K562 (cell line): ENCODE measurements around the gene CARD9. TPM values are rescaled to one million over a fixed set of nuclear protein-coding genes. Genes with fewer than 3 reads are reported as not detected.
A peak's percentile ranks its signal among the peaks of the same experiment; 100 is the strongest.

ENCODE experiments used
- CREB1 ChIP-seq, 2 experiments: sonication (generic) in 1 of 2; formaldehyde crosslinking in 1 of 2; IDR thresholded peaks; 2 replicates each; pipeline versions ENCODE4 v1.6.1 to v1.8.0; 2012 to 2022; ENCODE audit warnings: inconsistent platforms in 1 of 2, mild to moderate bottlenecking in 1 of 2, missing genetic modification reagents in 1 of 2, moderate library complexity in 1 of 2
- FOS ChIP-seq: IDR thresholded peaks from 3 replicates; pipeline ENCODE4 v1.6.1; 2011; ENCODE audit not compliant: insufficient read length; ENCODE audit errors: extremely low read depth
- KLF10 ChIP-seq: fragments of 250-450 bp; sonication (Bioruptor Pico); IDR thresholded peaks from 2 replicates; pipeline ENCODE4 v1.6.1; 2021; ENCODE audit warnings: matching md5 sums
- KLF16 ChIP-seq: IDR thresholded peaks from 2 replicates; pipeline ENCODE4 v1.6.1; 2016; ENCODE audit warnings: antibody characterized with exemption
- MBD2 ChIP-seq: sonication (generic); IDR thresholded peaks from 2 replicates; pipeline ENCODE4 v1.6.1; 2016; ENCODE audit warnings: low read depth, borderline replicate concordance
- MTA1 ChIP-seq: fragments of 450-650 bp; IDR thresholded peaks from 2 replicates; pipeline ENCODE4 v1.6.1; 2017; ENCODE audit warnings: borderline replicate concordance
- NCOA4 ChIP-seq: fragments of 450-650 bp; IDR thresholded peaks from 2 replicates; pipeline ENCODE4 v1.6.1; 2018; ENCODE audit warnings: mild to moderate bottlenecking; ENCODE audit not compliant: partially characterized antibody
- NFYB ChIP-seq: IDR thresholded peaks from 2 replicates; pipeline ENCODE4 v1.6.1; 2011; ENCODE audit warnings: mild to moderate bottlenecking, moderate library complexity; ENCODE audit not compliant: insufficient read length; ENCODE audit errors: extremely low read depth
- OTX1 ChIP-seq: fragments of 450-650 bp; formaldehyde crosslinking; IDR thresholded peaks from 2 replicates; pipeline ENCODE4 v1.4.0; 2022; ENCODE audit warnings: mild to moderate bottlenecking
- PURB ChIP-seq: sonication (generic); formaldehyde crosslinking; IDR thresholded peaks from 2 replicates; pipeline ENCODE4 v1.9.0; 2021; ENCODE audit warnings: low read depth, mild to moderate bottlenecking, missing genetic modification reagents
- SLC30A9 ChIP-seq: fragments of 250-450 bp; sonication (Bioruptor Pico); IDR thresholded peaks from 2 replicates; pipeline ENCODE4 v1.8.0; 2022; ENCODE audit warnings: mild to moderate bottlenecking, moderate library complexity
- SMAD3 ChIP-seq: fragments of 450-650 bp; formaldehyde crosslinking; conservative IDR thresholded peaks from 2 replicates; pipeline ENCODE4 v1.4.0; 2020; ENCODE audit warnings: mild to moderate bottlenecking
- WHSC1 ChIP-seq: IDR thresholded peaks from one replicate; pipeline ENCODE4 v1.6.1; 2012; ENCODE audit warnings: low read length, control low read depth, inconsistent platforms
- XRCC5 ChIP-seq: fragments of 200-400 bp; formaldehyde crosslinking; IDR thresholded peaks from 2 replicates; pipeline ENCODE4 v1.6.1; 2017; ENCODE audit warnings: low read depth, mild to moderate bottlenecking, low read length
- polyA plus RNA-seq, 8 experiments: library from polyadenylated mRNA; depleted of rRNA in 4 of 8; stranded (reverse) in 5 of 8; unstranded in 3 of 8; fragments of >200 nt; fragmentation: Nextera tagmentation in 2 of 8; fragmentation: Illumina TruSeq in 1 of 8; extraction: Ambion mirVana in 2 of 8; extraction: Trizol in 1 of 8; gene quantifications; 2 replicates each; pipeline versions ENCODE4 v1.2.1 to v1.2.3, GENCODE V29; 2011 to 2014; ENCODE audit warnings: inconsistent platforms in 1 of 8, missing spikeins in 1 of 8
- total RNA-seq, 7 experiments: library from RNA; depleted of rRNA in 6 of 7; stranded (reverse); fragments of >200 nt in 6 of 7; fragmentation: Illumina TruSeq in 2 of 7; extraction: Trizol in 2 of 7; gene quantifications; 2 replicates each; pipeline versions ENCODE4 v1.2.1 to v1.2.3, GENCODE V29; 2011 to 2021; ENCODE audit warnings: low replicate concordance in 1 of 7
- TF ChIP-seq, protein P1 (sequence below): sonication (generic); formaldehyde crosslinking; IDR thresholded peaks from 2 replicates; pipeline ENCODE4 v1.8.1; 2022; ENCODE audit warnings: missing genetic modification reagents
- TF ChIP-seq, protein P2 (sequence below): sonication (generic); formaldehyde crosslinking; IDR thresholded peaks from 2 replicates; pipeline ENCODE4 v1.8.0; 2022; ENCODE audit warnings: missing genetic modification reagents, mild to moderate bottlenecking, borderline replicate concordance
- TF ChIP-seq, protein P3 (sequence below): fragments of 200-800 bp; sonication (Bioruptor generic); IDR thresholded peaks from 2 replicates; pipeline ENCODE4 v1.6.1; 2016; ENCODE audit warnings: missing genetic modification characterization, missing compliant biosample characterization
- TF ChIP-seq, protein P4 (sequence below): fragments of 250-450 bp; sonication (Bioruptor Pico); IDR thresholded peaks from 2 replicates; pipeline ENCODE4 v1.6.1; 2021; ENCODE audit warnings: mild to moderate bottlenecking

CARD9 gene
- total and polyA plus RNA-seq, 9 of the 15 experiments (the other 6 are each of a cell fraction or from before 2014, with no cell fraction given), result 1.7 to 53.0 (median 9.7) TPM

DNA sequence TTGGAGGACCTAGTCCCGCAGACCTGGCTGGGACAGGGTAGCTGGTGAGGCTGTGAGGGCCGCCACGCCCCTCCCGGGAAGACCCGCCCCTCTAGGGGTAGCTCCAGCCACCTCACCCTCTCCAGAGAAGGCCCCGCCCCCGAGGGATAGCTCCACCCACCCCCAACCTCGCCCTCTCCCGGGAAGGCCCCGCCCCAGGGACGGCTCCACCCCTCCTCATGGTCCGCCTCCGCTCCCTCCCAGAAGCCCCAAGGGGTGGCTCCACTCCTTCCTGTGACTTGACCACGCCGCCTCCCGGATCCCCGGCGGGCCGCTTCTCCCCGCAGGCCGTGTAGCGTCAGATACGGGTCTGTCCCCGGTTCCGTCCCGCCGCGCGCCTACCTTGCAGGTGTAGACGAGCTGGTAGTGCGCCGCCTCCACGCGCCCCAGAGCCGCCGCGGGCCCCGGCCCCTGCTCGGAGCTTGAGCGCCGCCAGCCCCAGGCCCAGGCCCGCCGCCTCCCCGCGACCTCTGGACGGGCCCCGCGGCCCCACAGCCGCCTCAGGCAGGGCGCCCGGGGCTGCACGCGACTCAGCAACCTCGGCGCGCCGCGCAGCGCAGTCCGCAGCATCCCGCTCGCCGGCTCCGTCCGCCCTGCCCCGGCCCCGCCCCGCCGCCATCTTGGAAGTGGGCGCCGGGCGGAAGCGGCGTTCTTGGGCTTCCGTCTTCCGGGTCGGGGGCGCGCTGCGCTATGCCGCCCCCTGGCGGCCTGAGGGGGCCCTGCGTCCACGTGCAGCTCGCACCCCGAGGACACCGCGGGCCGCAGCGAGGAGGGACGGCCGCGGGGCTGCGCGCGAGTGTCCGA, 10.1 kb downstream of the CARD9 start, which contains the start of gene DNLZ (continued):
- no peak for TF ChIP-seq FOS
- TF ChIP-seq, protein P1, sequence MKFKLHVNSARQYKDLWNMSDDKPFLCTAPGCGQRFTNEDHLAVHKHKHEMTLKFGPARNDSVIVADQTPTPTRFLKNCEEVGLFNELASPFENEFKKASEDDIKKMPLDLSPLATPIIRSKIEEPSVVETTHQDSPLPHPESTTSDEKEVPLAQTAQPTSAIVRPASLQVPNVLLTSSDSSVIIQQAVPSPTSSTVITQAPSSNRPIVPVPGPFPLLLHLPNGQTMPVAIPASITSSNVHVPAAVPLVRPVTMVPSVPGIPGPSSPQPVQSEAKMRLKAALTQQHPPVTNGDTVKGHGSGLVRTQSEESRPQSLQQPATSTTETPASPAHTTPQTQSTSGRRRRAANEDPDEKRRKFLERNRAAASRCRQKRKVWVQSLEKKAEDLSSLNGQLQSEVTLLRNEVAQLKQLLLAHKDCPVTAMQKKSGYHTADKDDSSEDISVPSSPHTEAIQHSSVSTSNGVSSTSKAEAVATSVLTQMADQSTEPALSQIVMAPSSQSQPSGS (CRISPR knock-in tag), result no peak
- no peak for TF ChIP-seq SLC30A9 (CRISPR knock-in tag)
- no peak for TF ChIP-seq OTX1 (CRISPR knock-in tag)
- no peak for TF ChIP-seq KLF10 (CRISPR knock-in tag)
- TF ChIP-seq XRCC5, result peak; percentile 47; the same call in 1 of the 2 replicates
- TF ChIP-seq, protein P2, sequence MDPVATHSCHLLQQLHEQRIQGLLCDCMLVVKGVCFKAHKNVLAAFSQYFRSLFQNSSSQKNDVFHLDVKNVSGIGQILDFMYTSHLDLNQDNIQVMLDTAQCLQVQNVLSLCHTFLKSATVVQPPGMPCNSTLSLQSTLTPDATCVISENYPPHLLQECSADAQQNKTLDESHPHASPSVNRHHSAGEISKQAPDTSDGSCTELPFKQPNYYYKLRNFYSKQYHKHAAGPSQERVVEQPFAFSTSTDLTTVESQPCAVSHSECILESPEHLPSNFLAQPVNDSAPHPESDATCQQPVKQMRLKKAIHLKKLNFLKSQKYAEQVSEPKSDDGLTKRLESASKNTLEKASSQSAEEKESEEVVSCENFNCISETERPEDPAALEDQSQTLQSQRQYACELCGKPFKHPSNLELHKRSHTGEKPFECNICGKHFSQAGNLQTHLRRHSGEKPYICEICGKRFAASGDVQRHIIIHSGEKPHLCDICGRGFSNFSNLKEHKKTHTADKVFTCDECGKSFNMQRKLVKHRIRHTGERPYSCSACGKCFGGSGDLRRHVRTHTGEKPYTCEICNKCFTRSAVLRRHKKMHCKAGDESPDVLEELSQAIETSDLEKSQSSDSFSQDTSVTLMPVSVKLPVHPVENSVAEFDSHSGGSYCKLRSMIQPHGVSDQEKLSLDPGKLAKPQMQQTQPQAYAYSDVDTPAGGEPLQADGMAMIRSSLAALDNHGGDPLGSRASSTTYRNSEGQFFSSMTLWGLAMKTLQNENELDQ (CRISPR knock-in tag), result no peak
- TF ChIP-seq, protein P3, sequence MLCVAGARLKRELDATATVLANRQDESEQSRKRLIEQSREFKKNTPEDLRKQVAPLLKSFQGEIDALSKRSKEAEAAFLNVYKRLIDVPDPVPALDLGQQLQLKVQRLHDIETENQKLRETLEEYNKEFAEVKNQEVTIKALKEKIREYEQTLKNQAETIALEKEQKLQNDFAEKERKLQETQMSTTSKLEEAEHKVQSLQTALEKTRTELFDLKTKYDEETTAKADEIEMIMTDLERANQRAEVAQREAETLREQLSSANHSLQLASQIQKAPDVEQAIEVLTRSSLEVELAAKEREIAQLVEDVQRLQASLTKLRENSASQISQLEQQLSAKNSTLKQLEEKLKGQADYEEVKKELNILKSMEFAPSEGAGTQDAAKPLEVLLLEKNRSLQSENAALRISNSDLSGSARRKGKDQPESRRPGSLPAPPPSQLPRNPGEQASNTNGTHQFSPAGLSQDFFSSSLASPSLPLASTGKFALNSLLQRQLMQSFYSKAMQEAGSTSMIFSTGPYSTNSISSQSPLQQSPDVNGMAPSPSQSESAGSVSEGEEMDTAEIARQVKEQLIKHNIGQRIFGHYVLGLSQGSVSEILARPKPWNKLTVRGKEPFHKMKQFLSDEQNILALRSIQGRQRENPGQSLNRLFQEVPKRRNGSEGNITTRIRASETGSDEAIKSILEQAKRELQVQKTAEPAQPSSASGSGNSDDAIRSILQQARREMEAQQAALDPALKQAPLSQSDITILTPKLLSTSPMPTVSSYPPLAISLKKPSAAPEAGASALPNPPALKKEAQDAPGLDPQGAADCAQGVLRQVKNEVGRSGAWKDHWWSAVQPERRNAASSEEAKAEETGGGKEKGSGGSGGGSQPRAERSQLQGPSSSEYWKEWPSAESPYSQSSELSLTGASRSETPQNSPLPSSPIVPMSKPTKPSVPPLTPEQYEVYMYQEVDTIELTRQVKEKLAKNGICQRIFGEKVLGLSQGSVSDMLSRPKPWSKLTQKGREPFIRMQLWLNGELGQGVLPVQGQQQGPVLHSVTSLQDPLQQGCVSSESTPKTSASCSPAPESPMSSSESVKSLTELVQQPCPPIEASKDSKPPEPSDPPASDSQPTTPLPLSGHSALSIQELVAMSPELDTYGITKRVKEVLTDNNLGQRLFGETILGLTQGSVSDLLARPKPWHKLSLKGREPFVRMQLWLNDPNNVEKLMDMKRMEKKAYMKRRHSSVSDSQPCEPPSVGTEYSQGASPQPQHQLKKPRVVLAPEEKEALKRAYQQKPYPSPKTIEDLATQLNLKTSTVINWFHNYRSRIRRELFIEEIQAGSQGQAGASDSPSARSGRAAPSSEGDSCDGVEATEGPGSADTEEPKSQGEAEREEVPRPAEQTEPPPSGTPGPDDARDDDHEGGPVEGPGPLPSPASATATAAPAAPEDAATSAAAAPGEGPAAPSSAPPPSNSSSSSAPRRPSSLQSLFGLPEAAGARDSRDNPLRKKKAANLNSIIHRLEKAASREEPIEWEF (CRISPR knock-in tag), result no peak
- no peak for TF ChIP-seq WHSC1
- TF ChIP-seq SMAD3 (CRISPR knock-in tag), result 0 out of 2 replicates have a peak, but pooled peaks have one; percentile 70
- TF ChIP-seq NCOA4, result no peak
- no peak for TF ChIP-seq MTA1
- TF ChIP-seq KLF16, result no peak; the same call in 1 of the 2 replicates
- TF ChIP-seq NFYB, result no peak
- TF ChIP-seq MBD2, result peak; percentile 57; the same call in 1 of the 2 replicates
- TF ChIP-seq CREB1 (IDR thresholded peaks at IDR 0.05), result peak; percentile 64
- peak; percentile 87 for TF ChIP-seq CREB1 (CRISPR knock-in tag; IDR thresholded peaks at IDR 0.05)
- TF ChIP-seq, protein P4, sequence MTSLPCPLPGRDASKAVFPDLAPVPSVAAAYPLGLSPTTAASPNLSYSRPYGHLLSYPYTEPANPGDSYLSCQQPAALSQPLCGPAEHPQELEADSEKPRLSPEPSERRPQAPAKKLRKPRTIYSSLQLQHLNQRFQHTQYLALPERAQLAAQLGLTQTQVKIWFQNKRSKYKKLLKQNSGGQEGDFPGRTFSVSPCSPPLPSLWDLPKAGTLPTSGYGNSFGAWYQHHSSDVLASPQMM, result no peak
- TF ChIP-seq PURB (CRISPR knock-in tag), result no peak
